NCI-H1694 (cell line): Measurements from ENCODE around the gene RTCB.

Experiments used
- DNase-seq: peaks from one replicate; lab custom pipeline; 2025; lab: John Stamatoyannopoulos, UW

Gene RTCB

GRCh38 chr22:32339190-32340012 lies 72.6 kb downstream of the RTCB start:
- no peak for DNase-seq

- DNase-seq, result no peak
Observed at GRCh38 chr22:32338757-32339156, 73.3 kb downstream of the RTCB start.
